GM10847 (cell line): ENCODE measurements around the gene RELB.

Source experiments
- POLR2A ChIP-seq: IDR thresholded peaks from 2 replicates; pipeline ENCODE4 v1.6.1; 2011; ENCODE audit not compliant: insufficient read length; ENCODE audit errors: extremely low read depth

RELB gene

DNA sequence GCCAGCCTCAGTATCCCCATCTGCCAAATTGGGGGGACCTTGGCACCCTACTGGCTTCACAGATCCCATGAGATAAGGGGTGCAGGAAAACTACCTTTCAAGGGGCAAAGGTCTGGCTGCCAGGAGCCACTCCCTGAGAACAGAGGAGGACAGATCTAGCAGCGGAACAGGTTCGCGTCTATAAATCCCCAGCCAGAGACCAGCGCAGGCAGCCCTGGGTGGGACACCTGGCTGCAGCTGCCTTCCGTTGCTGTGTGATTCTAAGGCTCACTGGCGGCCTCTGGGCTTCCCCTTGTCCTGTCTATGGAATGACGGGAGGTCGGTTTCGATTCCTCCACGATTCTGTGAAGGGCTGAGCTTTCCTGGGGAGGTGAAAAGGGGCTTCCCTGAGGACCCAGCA, 7.3 kb downstream of the RELB start:
- TF ChIP-seq POLR2A: no peak

DNA sequence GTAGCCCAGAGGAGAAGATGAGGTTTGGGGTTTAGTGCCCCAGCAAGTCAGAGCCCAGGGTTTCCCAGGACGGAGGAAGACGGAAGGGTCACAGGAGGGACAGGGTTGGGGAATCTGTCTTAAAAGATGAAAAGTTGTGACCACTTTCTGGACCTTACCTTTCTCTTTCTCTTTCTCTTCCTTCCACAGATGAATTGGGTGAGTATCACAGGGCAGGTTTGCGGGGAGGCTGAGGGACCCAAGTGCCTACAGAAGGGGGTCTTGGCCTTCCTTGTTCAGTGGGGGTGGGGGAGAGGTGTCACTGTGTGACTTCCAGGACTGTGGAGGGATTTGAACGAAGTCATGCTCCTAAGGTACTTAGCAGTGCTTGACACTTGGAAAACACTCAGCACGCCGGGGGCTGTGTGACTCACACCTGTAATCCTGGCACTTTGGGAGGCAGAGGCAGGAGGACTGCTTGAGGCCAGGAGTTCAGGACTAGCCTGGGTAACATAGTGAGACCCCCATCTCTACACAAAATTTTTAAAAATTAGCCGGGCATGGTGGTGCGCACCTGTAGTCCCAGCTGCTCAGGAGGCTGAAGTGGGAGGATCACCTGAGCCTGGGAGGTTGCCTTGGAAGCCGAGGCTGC, 8.5 kb downstream of the RELB start:
- TF ChIP-seq POLR2A: no peak

DNA sequence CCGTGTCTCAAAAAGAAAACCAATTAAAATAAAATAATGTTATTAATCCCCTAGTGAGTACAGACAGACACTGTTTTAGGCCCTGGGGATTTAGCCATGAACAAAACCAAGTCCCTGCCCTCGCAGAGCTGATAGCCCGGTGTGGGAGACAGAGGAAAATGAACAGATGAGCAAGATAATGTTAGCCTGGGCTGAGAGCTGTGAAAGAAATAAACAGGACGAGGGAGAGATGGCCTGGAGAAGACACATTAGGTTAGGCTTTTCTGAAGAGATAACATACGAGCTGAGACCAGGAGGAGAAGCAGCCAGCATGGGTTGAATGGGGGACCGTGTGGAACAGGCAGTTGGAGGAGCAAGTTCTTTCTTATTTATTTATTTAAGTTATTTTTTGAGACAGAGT, 9.0 kb downstream of the RELB start:
- TF ChIP-seq POLR2A: no peak

DNA sequence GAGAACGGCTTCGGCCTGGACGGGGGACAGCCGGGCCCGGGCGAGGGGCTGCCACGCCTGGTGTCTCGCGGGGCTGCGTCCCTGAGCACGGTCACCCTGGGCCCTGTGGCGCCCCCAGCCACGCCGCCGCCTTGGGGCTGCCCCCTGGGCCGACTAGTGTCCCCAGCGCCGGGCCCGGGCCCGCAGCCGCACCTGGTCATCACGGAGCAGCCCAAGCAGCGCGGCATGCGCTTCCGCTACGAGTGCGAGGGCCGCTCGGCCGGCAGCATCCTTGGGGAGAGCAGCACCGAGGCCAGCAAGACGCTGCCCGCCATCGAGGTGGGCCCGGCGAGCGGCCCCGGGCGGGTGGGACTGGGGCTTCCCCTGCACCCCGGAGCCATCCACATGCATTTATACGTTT, 10.7 kb downstream of the RELB start:
- no peak for TF ChIP-seq POLR2A

DNA sequence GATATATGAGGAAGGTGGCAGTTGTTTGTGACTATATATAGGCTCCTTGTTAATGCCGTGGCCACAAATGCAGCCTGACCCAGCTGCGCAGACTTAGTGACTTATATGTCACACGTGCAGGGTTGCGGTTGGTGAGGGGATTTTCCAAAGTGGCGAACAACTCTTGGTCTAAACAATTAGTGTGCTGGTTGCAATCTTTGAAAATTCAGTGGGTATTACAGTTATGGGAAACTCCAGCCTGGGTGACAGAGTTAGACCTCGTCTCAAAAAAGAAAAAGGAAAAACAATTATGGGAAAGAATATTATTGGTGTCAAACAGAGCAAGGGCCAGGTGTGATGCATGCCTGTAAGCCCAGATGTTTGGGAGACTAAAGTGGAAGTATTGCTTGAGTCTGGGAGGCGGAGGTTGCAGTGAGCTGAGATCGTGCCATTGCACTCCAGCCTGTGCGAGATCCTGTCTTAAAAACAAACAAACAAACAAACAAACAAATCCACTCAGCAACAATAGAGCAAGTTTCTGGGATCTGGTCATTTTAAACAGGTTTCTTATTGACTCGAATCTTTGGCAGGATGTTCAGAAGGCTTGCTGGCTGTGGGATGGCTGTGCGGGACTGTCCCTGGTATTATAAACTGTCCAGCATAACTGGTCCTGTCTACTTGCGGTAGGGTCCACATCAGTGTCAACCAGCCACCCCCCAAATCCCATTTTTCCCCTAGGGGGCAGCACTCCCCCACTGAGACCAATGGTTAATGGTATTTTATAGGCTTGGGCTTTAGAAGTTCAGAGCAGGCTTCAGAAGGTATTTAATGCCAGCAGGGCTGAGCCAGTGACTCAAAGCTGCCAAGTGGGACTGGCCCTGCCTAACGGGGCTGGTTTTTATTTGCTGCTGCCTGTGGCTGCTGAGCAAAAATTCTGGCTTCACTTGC, 15.4 kb downstream of the RELB start:
- no peak for TF ChIP-seq POLR2A

DNA sequence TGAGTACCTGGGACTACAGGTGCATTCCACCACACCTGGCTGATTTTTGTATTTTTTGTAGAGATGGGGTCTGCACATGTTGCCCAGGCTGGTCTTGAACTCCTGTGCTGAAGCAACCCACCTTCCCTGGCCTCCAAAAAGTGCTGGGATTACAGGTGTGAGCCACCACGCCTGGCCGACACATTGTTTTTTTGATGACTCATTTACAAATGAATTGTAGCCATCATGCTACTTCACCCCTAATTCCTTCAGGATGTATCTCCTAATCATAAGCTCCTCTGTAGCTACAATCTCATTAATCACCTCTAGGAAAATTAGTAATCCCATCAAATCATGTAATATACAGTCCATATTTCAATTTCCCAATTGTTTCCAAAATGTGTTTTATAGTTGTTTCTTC, 17.9 kb downstream of the RELB start:
- no peak for TF ChIP-seq POLR2A

DNA sequence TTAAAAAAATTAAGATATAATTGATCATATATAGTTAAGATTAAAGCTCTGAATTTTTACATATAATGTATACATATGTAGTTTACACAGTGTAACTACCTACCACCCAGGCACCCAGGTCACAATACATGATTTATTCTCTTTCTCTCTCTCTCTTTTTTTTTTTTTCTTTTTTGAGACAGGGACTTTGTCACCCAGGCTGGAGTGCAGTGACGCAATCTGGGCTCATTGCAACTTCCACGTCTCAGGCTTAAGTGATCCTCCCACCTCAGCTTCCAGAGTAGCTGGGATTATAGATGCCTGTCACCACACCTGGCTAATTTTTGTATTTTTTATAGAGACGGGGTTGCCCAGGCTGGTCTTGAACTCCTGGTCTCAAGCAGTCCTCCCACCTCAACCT, 18.8 kb downstream of the RELB start:
- TF ChIP-seq POLR2A: no peak

DNA sequence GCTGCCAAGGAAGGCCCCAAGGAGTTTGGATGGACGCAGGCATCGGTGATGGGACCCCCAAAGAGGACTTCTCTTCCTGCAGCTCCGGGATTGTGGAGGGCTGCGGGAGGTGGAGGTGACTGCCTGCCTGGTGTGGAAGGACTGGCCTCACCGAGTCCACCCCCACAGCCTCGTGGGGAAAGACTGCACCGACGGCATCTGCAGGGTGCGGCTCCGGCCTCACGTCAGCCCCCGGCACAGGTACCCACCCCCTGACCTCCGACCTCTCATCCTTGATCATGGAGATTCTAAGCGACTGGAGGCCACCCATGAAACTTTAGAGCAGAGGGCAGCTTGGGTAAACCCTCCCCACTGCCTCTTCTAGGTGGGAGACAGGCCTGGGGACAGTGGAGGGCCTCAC, 20.7 kb downstream of the RELB start:
- TF ChIP-seq POLR2A: no peak

DNA sequence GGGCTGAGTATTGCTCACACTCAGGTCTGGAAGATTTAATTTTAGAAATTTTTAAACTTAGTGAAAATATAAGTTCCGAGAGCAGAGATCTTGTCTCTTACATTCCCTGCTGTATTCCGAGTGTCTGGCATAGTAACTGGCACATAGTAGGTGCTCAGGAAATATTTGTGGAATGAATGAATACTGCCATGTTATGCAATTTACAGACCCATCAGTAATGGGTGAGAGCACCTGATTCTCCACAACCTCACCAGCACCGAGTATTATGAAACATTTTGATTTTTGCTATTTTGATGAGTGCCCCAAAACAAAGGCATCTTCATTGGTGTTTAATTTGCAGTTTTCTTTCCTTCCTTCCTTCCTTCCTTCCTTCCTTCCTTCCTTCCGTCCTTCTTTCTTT, 21.8 kb downstream of the RELB start:
- no peak for TF ChIP-seq POLR2A

DNA sequence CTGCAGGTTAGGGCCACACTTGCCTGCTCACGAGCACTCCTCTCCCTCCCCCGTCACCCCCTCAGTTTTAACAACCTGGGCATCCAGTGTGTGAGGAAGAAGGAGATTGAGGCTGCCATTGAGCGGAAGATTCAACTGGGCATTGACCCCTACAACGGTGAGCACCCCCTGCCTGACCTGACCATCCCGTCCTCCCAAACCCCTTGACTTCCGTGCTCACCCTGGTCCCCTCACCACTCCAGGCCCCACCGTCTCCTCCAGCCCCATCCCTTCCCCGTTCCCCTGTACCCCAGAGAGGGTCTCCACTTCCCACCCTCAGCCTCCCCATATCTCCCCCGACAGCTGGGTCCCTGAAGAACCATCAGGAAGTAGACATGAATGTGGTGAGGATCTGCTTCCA, 24.0 kb downstream of the RELB start:
- no peak for TF ChIP-seq POLR2A

DNA sequence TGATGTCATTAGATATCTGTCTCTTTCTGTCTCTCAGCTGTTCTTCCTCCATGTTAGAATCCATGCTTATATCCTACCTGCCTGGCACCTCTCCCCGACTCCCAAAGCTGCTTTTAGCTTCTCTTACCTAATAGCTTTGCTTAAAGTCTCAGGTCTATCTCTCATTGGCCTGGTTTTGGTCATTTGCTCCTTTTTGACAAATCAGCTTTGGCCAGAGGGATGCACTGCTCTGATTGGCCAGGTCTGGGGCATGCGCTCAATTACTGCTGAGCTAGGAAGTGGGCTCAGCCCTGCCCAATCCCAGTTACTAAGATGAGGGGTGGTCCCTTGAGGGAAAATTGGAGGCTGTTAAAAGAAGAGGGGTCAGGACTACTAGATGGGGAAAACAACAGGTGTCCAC, 26.1 kb downstream of the RELB start:
- TF ChIP-seq POLR2A: no peak

DNA sequence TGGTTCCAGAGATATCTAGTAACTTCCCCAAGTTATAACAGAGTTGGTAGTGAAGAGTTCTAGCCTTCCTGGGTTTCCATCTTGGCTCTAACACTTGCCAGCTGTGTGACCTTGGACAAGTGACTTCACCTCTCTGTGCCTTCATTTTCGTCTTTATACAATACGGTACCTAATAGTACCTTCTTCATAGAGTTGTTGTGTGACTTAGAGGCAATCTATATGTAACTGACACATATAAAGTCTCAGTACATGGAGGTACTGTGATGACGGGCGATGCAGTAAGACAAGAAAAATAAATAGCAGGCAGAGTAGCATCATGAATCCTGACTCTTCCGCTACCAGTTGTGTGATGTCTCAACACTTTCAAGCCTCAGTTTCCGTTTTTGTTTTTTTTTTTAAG, 29.6 kb downstream of the RELB start:
- no peak for TF ChIP-seq POLR2A

DNA sequence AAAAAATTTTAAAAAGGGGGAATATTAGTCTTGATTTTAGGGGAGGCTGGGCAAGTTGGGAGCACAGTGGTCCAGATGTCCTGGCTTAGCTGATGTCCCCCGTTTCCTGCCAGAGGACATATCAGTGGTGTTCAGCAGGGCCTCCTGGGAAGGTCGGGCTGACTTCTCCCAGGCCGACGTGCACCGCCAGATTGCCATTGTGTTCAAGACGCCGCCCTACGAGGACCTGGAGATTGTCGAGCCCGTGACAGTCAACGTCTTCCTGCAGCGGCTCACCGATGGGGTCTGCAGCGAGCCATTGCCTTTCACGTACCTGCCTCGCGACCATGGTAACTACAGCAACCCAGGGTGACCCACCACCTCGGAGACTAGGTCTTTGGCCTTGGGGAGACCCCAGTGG, 31.2 kb downstream of the RELB start:
- no peak for TF ChIP-seq POLR2A

DNA sequence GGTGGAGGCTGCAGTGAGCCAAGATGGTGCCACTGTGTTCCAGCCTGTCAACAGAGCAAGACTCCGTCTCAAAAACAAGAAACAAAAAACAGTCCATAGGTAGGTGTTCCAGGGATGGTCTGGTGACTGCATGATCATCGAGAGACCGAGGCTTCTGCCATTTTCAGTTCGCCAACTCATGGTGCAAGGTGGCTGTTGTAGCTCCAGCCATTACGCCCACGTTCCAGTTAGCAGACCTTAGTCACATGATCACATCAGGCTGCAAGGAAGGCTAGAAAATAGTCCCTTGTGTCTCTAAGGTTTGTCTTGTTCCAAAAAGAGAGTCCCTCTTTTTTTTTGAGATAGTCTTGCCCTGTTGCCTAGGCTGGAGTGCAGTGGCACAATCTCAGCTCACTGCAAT, 34.5 kb downstream of the RELB start:
- TF ChIP-seq POLR2A: no peak

DNA sequence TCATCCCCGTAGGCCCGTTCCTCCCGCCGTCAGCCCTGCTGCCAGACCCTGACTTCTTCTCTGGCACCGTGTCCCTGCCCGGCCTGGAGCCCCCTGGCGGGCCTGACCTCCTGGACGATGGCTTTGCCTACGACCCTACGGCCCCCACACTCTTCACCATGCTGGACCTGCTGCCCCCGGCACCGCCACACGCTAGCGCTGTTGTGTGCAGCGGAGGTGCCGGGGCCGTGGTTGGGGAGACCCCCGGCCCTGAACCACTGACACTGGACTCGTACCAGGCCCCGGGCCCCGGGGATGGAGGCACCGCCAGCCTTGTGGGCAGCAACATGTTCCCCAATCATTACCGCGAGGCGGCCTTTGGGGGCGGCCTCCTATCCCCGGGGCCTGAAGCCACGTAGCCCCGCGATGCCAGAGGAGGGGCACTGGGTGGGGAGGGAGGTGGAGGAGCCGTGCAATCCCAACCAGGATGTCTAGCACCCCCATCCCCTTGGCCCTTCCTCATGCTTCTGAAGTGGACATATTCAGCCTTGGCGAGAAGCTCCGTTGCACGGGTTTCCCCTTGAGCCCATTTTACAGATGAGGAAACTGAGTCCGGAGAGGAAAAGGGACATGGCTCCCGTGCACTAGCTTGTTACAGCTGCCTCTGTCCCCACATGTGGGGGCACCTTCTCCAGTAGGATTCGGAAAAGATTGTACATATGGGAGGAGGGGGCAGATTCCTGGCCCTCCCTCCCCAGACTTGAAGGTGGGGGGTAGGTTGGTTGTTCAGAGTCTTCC, 36.3 kb downstream of the RELB start:
- TF ChIP-seq POLR2A: no peak
